Esophagus muscularis mucosa (tissue), 4 donors: ENCODE data around the gene NXPH3.

Experiments
- EP300 ChIP-seq: sonication (generic); formaldehyde crosslinking; IDR thresholded peaks from one replicate; pipeline ENCODE4 v1.6.1; 2017; ENCODE audit warnings: antibody characterized with exemption
- POLR2A ChIP-seq: fragments of 450-650 bp; IDR thresholded peaks from one replicate; pipeline ENCODE4 v1.6.1; 2017; ENCODE audit warnings: antibody characterized with exemption, moderate library complexity, mild to moderate bottlenecking, low read depth
- TF ChIP-seq, protein P1 (sequence below), 3 experiments: fragments of 200-600 bp in 2 of 3; fragments of 450-650 bp in 1 of 3; sonication (generic) in 2 of 3; IDR thresholded peaks; one replicate each; pipeline ENCODE4 v1.5.1; 2017 to 2019; ENCODE audit warnings: antibody characterized with exemption in 3 of 3, mild to moderate bottlenecking in 2 of 3, moderate library complexity in 1 of 3

DNA sequence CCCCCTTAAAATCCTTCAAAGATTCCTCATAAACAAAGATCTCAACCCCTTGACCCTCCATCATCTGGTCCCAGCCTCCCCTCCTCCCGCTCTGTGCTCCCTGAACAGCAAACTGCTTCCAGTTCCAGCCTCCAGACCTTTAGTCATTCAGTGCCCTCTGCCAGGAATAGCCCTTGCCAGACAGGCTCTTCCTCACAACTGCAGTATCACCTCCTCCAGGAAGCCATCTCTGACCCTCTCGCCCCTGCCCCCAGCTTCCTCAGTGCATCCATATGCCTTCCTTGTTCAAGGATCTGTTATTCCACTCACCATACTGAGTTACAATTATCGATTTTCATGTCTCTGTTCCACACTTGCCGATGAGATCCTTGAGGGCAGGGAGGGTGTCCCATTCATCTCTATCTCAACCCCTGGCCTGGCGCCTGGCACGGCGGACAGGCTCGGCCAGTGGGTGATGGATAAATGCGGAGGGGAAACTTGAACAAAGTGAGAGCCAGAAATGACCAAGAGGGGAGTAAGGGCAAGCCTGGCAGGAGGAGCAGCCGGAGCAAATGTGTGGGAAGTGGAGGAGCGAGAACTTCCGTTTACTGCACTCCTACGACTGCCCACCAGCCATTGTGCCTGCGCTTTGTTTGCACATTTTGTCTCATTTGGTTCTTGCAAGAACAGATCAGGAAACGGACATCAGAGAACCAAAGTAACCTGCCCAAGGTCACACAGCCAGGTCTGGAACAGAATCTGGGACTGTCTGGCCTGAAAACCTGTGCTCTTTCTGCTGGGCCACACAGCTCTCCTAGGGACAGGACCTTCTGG lies 2.0 kb upstream of the NXPH3 start:
- TF ChIP-seq, protein P1, sequence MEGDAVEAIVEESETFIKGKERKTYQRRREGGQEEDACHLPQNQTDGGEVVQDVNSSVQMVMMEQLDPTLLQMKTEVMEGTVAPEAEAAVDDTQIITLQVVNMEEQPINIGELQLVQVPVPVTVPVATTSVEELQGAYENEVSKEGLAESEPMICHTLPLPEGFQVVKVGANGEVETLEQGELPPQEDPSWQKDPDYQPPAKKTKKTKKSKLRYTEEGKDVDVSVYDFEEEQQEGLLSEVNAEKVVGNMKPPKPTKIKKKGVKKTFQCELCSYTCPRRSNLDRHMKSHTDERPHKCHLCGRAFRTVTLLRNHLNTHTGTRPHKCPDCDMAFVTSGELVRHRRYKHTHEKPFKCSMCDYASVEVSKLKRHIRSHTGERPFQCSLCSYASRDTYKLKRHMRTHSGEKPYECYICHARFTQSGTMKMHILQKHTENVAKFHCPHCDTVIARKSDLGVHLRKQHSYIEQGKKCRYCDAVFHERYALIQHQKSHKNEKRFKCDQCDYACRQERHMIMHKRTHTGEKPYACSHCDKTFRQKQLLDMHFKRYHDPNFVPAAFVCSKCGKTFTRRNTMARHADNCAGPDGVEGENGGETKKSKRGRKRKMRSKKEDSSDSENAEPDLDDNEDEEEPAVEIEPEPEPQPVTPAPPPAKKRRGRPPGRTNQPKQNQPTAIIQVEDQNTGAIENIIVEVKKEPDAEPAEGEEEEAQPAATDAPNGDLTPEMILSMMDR (IDR thresholded peaks at IDR 0.05), result no peak
- TF ChIP-seq POLR2A (no peak), EP300 (no peak)
